Measurements from ENCODE around the gene ZMIZ1. TPM values are rescaled to one million over a fixed set of nuclear protein-coding genes. Genes with fewer than 3 reads are reported as not detected.
"Not testable (repeated sequence)": the region's sequence is repeated elsewhere in the genome, so short reads cannot be mapped to it uniquely, and the experiment has no call there.

ZMIZ1 gene
- total RNA-seq, 2 experiments from 2014 or later = 38.3 to 41.6 TPM

GRCh38 chr10:79274279-79275104 is 205.7 kb downstream of the ZMIZ1 start:
- CTCF ChIA-PET = interaction anchor here (1.6 kb wide), 1 partner anchor 24 kb away, joined by 5 read pairs; no protein-coding TSS in a partner anchor

DNA sequence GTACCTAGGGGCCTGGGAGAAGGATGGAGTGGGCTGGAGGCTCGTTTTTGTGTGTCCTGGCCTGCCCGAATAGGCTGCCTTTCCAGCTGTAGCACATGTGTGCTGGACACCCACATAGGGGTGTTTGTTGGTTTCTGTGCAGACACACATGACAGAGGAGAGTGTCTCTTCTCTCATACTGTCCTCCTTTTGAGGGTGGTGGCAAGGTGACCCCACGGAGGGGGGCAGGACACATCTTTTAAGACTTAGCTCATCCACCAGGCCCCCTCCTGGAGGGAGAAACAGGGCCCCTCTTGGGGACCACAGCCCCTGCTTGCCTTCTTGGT is 206.3 kb downstream of the ZMIZ1 start:
- ChIA-PET POLR2A (no interaction called here), CTCF (no interaction called here)

More at GRCh38 chr10:79274279-79275104, 205.7 kb downstream of the ZMIZ1 start:
- POLR2A ChIA-PET = no interaction called here

DNA sequence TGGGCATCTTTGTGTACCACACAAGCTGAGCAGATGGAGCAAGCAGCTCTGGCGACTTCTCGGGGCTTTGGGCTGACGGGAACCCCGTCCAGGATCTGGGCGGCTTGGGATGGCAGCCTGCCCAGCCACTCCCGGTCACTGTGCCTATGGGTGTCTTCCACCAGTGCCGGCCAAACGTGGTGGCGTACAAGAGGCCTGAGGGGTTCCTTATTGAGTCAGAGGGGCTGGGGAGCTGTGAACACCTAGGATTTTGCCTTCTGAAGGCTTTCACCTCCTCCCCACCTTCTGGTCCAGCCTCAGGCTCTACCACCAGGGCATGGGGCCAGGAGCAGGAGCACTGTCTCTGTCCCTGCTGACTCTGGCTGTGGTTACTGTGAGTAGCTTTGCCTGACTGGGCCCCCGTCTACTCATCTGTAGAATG is 206.7 kb downstream of the ZMIZ1 start:
- ChIA-PET CTCF (no interaction called here), POLR2A (no interaction called here)

- POLR2A ChIA-PET = no interaction called here
- CTCF ChIA-PET = no interaction called here
Observed at GRCh38 chr10:79277579-79278269, 209.0 kb downstream of the ZMIZ1 start.

- POLR2A ChIA-PET, CTCF ChIA-PET: not testable (repeated sequence)
Observed at GRCh38 chr10:79279047-79279446, 210.3 kb downstream of the ZMIZ1 start.

- POLR2A ChIA-PET = interaction anchor here (0.5 kb wide), 1 partner anchor 8 kb away, joined by 3 read pairs; no protein-coding TSS in a partner anchor
- CTCF ChIA-PET = interaction anchor here (0.8 to 1.3 kb wide), 2 partner anchors 13 to 32 kb away, joined by 3 to 4 read pairs; no protein-coding TSS in a partner anchor
Observed at GRCh38 chr10:79280956-79281355, 212.2 kb downstream of the ZMIZ1 start.

- ChIA-PET POLR2A (no interaction called here), CTCF (interaction anchor here (0.5 kb wide), 1 partner anchor 185 kb away, joined by 3 read pairs; no protein-coding TSS in a partner anchor)
Observed at GRCh38 chr10:79282388-79282787, 213.6 kb downstream of the ZMIZ1 start.

- CTCF ChIA-PET = no interaction called here
- POLR2A ChIA-PET = no interaction called here
Observed at GRCh38 chr10:79283616-79284015, 214.8 kb downstream of the ZMIZ1 start.

- POLR2A ChIA-PET = interaction anchor here (2.3 kb wide), 1 partner anchor 38 kb away, joined by 10 read pairs; no protein-coding TSS in a partner anchor
- CTCF ChIA-PET = interaction anchor here (1.0 kb wide), 1 partner anchor 15 kb away, joined by 3 read pairs; no protein-coding TSS in a partner anchor
Observed at GRCh38 chr10:79284158-79284871, 215.5 kb downstream of the ZMIZ1 start.

DNA sequence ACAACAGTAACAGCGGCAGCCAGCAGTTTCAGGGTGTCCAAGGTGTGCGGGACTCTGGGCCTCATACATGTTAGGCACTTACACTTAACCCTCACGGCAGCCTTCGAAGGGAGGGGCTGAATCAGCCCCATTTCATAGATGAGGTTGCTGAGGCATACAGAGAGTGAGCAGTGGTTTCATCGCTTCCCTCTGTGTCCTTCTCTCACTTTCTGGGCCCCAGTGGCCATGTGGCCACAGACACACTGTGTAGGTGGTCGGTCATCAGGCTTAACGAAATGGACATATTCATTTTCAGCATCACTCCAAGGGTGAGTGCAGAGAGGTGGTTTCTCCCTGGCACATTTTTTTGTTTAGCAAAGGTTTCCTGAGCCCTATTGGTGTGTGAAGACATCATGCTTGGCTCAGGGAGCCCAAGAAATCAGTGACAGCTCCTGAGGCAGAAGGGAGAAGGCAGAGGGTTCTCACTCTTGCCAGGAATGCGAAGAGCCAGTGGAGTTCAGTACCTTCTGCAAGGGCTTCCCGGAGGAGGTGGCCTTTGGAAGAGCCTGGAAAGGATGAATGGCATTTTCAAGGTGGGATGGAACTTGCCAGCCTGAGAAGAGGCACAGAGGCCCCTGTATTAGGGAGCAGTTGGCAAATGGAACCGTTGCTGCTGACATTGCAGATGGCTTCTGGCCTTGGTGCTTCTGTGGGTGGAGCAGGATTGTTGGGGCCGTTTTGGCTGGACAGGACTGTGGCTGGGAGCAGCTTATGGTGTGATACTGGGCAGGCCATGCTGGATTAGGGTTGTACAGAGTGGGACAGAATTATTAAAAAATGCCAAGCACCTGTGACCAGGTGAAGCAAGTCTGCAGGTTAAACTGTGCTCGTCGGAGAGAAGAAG is 216.8 kb downstream of the ZMIZ1 start:
- CTCF ChIA-PET = interaction anchor here (1.0 to 1.4 kb wide), 4 partner anchors 14 to 62 kb away, joined by 3 to 4 read pairs (median 3); partner anchors contain the start of gene PPIF
- POLR2A ChIA-PET = interaction anchor here (0.8 to 2.3 kb wide), 6 partner anchors 19 to 149 kb away, joined by 3 to 10 read pairs (median 6); no protein-coding TSS in a partner anchor

- CTCF ChIA-PET = interaction anchor here (1.1 to 1.4 kb wide), 3 partner anchors 36 to 61 kb away, joined by 3 to 4 read pairs (median 3); partner anchors contain the start of gene PPIF
- POLR2A ChIA-PET = interaction anchor here (0.8 to 2.3 kb wide), 5 partner anchors 36 to 62 kb away, joined by 4 to 10 read pairs (median 7); no protein-coding TSS in a partner anchor
Observed at GRCh38 chr10:79286318-79286951, 217.7 kb downstream of the ZMIZ1 start.

DNA sequence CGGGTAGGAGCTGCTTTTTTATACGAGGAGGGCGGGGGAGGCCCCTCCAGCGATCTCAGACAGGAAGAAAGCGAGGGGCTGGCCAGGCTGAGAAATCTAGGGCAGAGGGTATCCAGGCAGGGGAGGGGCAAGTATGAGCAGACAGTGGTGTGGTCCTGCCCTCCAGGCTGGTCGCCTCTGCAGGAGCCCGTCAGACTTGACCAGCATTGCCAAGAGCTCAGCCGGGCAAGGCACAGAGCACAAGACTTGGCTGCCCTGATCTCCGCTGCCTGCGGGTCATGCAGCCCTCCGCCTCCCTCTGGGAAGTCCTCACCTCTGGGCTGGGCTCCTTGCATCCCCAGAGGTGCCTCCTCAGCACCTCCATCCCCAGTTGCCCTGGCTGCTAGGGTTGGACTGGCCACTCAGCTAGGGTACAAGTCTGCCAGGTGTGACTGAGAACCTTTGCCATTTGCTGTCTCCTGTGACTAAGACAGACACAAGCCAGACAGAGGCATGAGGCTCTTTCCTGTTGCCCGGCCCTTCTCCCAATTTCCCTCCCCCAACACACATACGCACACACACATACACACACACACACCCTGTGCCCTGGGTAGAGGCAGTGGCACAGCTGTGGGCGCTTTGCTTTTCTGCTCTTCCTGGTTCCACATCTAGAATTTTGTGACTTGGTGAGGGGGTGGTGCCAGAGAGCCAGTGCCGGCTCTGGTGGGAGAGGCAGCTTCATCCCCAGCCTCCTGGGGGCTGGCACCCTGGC is 219.4 kb downstream of the ZMIZ1 start:
- POLR2A ChIA-PET = no interaction called here
- CTCF ChIA-PET = interaction anchor here (1.0 to 2.0 kb wide), 2 partner anchors 46 to 59 kb away, joined by 3 to 10 read pairs; partner anchors contain the start of gene PPIF

DNA sequence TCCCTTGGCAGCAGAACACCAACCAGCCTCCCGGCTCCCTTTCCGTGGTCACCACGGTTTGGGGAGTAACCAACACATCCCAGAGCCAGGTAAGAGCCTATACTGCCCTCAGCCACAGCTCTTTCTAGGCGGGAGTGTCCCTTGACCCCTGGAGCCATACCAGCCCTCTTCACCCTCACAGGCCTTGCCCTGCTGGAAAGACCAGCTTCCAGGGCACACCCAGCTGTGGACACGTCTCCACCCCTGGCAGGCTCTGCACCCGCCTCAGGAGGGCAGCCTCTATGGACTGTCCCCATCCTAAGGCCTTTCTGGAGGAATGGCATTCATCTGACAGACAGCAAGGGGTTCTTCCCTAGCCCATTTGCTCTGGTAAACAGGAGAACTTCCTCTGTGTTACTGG is 221.0 kb downstream of the ZMIZ1 start:
- ChIA-PET CTCF (no interaction called here), POLR2A (no interaction called here)

DNA sequence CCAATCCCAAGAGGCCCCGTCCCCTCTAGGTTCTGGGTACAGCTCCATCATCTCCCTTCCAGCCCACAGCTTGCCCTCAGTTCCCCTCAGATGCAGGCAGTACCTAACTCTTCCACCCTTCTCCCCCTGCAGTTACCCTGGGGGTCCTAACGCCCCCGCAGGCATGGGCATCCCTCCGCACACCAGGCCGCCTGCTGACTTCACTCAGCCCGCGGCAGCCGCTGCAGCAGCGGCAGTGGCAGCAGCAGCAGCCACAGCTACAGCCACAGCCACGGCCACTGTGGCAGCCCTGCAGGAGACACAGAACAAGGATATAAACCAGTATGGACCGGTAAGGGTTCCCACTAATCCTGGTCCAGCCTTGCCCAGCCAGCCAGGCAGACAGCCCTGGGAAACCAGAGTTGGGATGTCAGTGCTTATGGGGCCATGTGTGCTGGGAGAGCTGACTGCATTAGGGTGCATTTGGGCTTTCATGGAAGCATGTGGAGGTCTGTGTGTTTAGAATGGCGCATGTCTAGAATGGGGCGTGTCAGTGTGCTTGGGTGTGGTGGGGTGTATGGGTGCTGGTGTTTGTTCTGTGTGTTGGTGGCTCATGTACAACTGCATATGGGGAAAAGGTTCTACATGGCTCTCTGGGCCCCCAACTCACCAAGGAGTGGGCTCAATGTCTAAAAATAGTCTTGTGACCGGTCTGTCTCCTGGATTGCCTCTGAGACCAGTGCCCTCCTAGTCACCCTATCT is 223.4 kb downstream of the ZMIZ1 start:
- ChIA-PET POLR2A (no interaction called here), CTCF (interaction anchor here (0.7 kb wide), 1 partner anchor 23 kb away, joined by 3 read pairs; no protein-coding TSS in a partner anchor)

DNA sequence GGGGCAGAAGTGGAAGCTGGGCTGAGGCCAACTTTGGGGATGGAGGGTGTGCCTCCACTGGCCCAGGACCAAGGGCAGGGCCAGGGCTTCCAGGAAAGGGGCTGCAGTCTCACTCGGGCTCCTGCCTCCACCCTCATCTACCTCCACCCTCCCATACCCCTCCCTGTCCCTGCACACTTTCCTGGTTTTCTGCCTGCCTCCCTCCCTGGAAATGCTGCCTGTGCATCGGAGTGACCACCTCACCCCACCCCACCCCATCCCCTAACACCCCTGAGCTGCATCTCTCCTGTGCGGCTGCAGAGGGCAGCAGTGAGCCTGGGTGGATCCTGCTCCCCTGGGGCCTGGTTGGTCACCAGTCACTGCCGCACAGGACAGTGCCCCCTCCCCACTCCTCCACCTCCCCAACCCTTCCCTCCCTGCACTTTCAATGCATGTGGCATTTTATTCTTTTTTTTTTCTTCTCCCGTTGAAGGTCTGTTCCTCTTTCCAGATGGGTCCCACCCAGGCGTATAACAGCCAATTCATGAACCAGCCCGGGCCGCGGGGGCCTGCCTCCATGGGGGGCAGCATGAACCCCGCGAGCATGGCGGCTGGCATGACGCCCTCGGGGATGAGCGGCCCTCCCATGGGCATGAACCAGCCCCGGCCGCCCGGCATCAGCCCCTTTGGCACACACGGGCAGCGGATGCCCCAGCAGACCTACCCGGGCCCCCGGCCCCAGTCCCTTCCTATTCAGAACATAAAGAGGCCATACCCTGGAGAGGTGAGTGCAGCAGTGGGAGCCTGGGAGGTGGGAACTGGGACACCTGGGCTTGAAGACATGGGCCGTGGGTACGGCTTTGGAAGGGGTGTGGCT is 224.4 kb downstream of the ZMIZ1 start:
- CTCF ChIA-PET = interaction anchor here (0.7 to 1.3 kb wide), 3 partner anchors 22 to 175 kb away, joined by 3 to 5 read pairs (median 3); no protein-coding TSS in a partner anchor
- POLR2A ChIA-PET = no interaction called here
